ENCODE measurements around the gene ZNF138. TPM values are rescaled to one million over a fixed set of nuclear protein-coding genes. Genes with fewer than 3 reads are reported as not detected.

Gene ZNF138
- 2.4 to 3.0 TPM (median 2.9 TPM) in 5 replicates for total RNA-seq (2022; extraction: Qiagen RNA extraction)

GRCh38 chr7:64794171-64794844 is at the start of gene ZNF138:
Gene ZNF138, plus strand, starts transcription at chr7:64794428. Its CDS starts 141 bp downstream, at chr7:64794569.

Other genes with a start within 250 kb of the ZNF138 start
- 1.5 to 2.8 TPM (median 2.1 TPM) in 5 replicates for gene ZNF680, start 231.4 kb upstream of the ZNF138 start, total RNA-seq (2022; extraction: Qiagen RNA extraction)
- gene ZNF107, start 128.3 kb upstream of the ZNF138 start, total RNA-seq (2022; extraction: Qiagen RNA extraction): 1.9 to 2.9 TPM (median 2.3 TPM) in 5 replicates
- 2.1 to 2.4 TPM (median 2.3 TPM) in 5 replicates for gene ZNF273, start 108.8 kb downstream of the ZNF138 start, total RNA-seq (2022; extraction: Qiagen RNA extraction)
- 0.09 to 0.16 TPM (median 0.13 TPM) in 5 replicates for gene ZNF117, start 196.6 kb downstream of the ZNF138 start, total RNA-seq (2022; extraction: Qiagen RNA extraction)
- gene ERV3-1, start 212.3 kb downstream of the ZNF138 start, total RNA-seq (2022; extraction: Qiagen RNA extraction): 2.6 to 5.4 TPM (median 4.4 TPM) in 5 replicates

Data from A549 treated with AZD2906 at 1 μM for 4 hours (cell line).